WTC11 (cell line): ENCODE data around the gene DOK3.

Experiments used
- CBFB ChIP-seq: sonication (generic); formaldehyde crosslinking; IDR thresholded peaks from 2 replicates; pipeline ENCODE4 v1.8.1; 2022; ENCODE audit warnings: mild to moderate bottlenecking, low read depth, missing genetic modification reagents
- JUN ChIP-seq: sonication (generic); formaldehyde crosslinking; IDR thresholded peaks from 2 replicates; pipeline ENCODE4 v1.8.0; 2023; ENCODE audit warnings: mild to moderate bottlenecking, missing genetic modification reagents
- NR2C2 ChIP-seq: sonication (generic); formaldehyde crosslinking; IDR thresholded peaks from 2 replicates; pipeline ENCODE4 v1.8.0; 2022; ENCODE audit warnings: mild to moderate bottlenecking, missing genetic modification reagents
- ZNF423 ChIP-seq: fragments of 250-450 bp; sonication (Bioruptor Pico); IDR thresholded peaks from 2 replicates; pipeline ENCODE4 v2.1.2; 2022; ENCODE audit warnings: mild to moderate bottlenecking, moderate library complexity
- TF ChIP-seq, protein P1 (sequence below): sonication (generic); formaldehyde crosslinking; IDR thresholded peaks from 2 replicates; pipeline ENCODE4 v1.8.0; 2023; ENCODE audit warnings: mild to moderate bottlenecking, missing genetic modification reagents
- TF ChIP-seq, protein P2 (sequence below): fragments of 200-600 bp; IDR thresholded peaks from 2 replicates; pipeline ENCODE4 v1.8.0; 2022; ENCODE audit warnings: antibody characterized with exemption
- TF ChIP-seq, protein P3 (sequence below): sonication (generic); formaldehyde crosslinking; IDR thresholded peaks from 2 replicates; pipeline ENCODE4 v1.8.1; 2023; ENCODE audit warnings: mild to moderate bottlenecking, missing genetic modification reagents, borderline replicate concordance
- TF ChIP-seq, protein P4 (sequence below): sonication (generic); formaldehyde crosslinking; IDR thresholded peaks from 2 replicates; pipeline ENCODE4 v1.8.1; 2022; ENCODE audit warnings: low read depth, missing genetic modification reagents, borderline replicate concordance

DNA sequence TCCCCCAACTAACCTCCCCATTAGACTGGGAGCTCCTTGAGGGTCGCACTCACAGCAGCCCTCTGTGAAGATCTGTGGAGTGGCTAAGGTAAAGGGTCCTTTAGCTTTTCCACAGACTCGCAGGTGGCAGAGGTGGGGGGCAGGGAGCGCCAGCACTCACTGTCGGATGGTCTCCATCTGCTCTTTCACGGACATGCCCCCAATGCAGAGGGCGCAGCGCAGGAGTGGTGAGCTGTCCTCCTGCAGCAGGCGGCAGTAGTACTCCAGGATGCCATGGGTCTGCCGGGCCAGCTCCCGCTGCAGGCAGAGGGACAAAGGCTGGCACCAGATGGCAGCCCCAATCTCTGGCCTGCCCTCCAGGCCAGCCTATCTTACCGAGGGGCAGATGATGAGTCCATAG lies 4.9 kb upstream of the DOK3 start:
- TF ChIP-seq, protein P1, sequence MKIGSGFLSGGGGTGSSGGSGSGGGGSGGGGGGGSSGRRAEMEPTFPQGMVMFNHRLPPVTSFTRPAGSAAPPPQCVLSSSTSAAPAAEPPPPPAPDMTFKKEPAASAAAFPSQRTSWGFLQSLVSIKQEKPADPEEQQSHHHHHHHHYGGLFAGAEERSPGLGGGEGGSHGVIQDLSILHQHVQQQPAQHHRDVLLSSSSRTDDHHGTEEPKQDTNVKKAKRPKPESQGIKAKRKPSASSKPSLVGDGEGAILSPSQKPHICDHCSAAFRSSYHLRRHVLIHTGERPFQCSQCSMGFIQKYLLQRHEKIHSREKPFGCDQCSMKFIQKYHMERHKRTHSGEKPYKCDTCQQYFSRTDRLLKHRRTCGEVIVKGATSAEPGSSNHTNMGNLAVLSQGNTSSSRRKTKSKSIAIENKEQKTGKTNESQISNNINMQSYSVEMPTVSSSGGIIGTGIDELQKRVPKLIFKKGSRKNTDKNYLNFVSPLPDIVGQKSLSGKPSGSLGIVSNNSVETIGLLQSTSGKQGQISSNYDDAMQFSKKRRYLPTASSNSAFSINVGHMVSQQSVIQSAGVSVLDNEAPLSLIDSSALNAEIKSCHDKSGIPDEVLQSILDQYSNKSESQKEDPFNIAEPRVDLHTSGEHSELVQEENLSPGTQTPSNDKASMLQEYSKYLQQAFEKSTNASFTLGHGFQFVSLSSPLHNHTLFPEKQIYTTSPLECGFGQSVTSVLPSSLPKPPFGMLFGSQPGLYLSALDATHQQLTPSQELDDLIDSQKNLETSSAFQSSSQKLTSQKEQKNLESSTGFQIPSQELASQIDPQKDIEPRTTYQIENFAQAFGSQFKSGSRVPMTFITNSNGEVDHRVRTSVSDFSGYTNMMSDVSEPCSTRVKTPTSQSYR (CRISPR knock-in tag): no peak
- TF ChIP-seq, protein P2, sequence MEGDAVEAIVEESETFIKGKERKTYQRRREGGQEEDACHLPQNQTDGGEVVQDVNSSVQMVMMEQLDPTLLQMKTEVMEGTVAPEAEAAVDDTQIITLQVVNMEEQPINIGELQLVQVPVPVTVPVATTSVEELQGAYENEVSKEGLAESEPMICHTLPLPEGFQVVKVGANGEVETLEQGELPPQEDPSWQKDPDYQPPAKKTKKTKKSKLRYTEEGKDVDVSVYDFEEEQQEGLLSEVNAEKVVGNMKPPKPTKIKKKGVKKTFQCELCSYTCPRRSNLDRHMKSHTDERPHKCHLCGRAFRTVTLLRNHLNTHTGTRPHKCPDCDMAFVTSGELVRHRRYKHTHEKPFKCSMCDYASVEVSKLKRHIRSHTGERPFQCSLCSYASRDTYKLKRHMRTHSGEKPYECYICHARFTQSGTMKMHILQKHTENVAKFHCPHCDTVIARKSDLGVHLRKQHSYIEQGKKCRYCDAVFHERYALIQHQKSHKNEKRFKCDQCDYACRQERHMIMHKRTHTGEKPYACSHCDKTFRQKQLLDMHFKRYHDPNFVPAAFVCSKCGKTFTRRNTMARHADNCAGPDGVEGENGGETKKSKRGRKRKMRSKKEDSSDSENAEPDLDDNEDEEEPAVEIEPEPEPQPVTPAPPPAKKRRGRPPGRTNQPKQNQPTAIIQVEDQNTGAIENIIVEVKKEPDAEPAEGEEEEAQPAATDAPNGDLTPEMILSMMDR: no peak
- TF ChIP-seq NR2C2 (CRISPR knock-in tag) (no peak), CBFB (CRISPR knock-in tag) (no peak), ZNF423 (CRISPR knock-in tag) (no peak), JUN (no peak)
- TF ChIP-seq, protein P3, sequence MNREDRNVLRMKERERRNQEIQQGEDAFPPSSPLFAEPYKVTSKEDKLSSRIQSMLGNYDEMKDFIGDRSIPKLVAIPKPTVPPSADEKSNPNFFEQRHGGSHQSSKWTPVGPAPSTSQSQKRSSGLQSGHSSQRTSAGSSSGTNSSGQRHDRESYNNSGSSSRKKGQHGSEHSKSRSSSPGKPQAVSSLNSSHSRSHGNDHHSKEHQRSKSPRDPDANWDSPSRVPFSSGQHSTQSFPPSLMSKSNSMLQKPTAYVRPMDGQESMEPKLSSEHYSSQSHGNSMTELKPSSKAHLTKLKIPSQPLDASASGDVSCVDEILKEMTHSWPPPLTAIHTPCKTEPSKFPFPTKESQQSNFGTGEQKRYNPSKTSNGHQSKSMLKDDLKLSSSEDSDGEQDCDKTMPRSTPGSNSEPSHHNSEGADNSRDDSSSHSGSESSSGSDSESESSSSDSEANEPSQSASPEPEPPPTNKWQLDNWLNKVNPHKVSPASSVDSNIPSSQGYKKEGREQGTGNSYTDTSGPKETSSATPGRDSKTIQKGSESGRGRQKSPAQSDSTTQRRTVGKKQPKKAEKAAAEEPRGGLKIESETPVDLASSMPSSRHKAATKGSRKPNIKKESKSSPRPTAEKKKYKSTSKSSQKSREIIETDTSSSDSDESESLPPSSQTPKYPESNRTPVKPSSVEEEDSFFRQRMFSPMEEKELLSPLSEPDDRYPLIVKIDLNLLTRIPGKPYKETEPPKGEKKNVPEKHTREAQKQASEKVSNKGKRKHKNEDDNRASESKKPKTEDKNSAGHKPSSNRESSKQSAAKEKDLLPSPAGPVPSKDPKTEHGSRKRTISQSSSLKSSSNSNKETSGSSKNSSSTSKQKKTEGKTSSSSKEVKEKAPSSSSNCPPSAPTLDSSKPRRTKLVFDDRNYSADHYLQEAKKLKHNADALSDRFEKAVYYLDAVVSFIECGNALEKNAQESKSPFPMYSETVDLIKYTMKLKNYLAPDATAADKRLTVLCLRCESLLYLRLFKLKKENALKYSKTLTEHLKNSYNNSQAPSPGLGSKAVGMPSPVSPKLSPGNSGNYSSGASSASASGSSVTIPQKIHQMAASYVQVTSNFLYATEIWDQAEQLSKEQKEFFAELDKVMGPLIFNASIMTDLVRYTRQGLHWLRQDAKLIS (CRISPR knock-in tag): no peak
- TF ChIP-seq, protein P4, sequence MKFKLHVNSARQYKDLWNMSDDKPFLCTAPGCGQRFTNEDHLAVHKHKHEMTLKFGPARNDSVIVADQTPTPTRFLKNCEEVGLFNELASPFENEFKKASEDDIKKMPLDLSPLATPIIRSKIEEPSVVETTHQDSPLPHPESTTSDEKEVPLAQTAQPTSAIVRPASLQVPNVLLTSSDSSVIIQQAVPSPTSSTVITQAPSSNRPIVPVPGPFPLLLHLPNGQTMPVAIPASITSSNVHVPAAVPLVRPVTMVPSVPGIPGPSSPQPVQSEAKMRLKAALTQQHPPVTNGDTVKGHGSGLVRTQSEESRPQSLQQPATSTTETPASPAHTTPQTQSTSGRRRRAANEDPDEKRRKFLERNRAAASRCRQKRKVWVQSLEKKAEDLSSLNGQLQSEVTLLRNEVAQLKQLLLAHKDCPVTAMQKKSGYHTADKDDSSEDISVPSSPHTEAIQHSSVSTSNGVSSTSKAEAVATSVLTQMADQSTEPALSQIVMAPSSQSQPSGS (CRISPR knock-in tag): no peak
